Lower leg skin (tissue), 4 donors: ENCODE measurements around the gene UBAC2. TPM values are rescaled to one million over a fixed set of nuclear protein-coding genes. Genes with fewer than 3 reads are reported as not detected.

Experiments
- DNase-seq, 2 donors: peaks; one replicate each; pipeline ENCODE4 v3.0.0-alpha.2; 2019; ENCODE audit warnings: low spot score in 2 of 2
- H3K4me3 ChIP-seq: fragments of 200-600 bp; sonication (generic); 2 replicates; pipeline ENCODE4 v1.5.1; 2017; ENCODE audit warnings: mild to moderate bottlenecking, low read depth; ENCODE audit not compliant: poor library complexity, severe bottlenecking
- POLR2A ChIP-seq, 2 donors: fragments of 450-650 bp; IDR thresholded peaks; one replicate each; pipeline ENCODE4 v1.6.1; 2016 to 2017; ENCODE audit warnings: antibody characterized with exemption in 2 of 2, mild to moderate bottlenecking in 1 of 2, moderate library complexity in 1 of 2
- WGBS, 2 donors: methylation state at CpG; one replicate each; pipeline ENCODE4 v1.1.5; 2018; 5-methylcytosine and 5-hydroxymethylcytosine counted together
- intact Hi-C: fragments of 100-400 bp; cut with DNase I; formaldehyde crosslinking; loops from one replicate; pipeline ENCODE4 v1.15.0; 2023; ENCODE audit warnings: low total_unique reads
- total RNA-seq, 4 donors: library from RNA; depleted of rRNA; stranded (reverse); fragments of >200 nt; gene quantifications; one replicate each; pipeline ENCODE4 v1.1.0, GENCODE V29; 2016
- TF ChIP-seq, protein P1 (sequence below), 3 donors: fragments of 450-650 bp; IDR thresholded peaks; one replicate each; pipeline ENCODE4 v1.5.1; 2016; ENCODE audit warnings: antibody characterized with exemption in 3 of 3, mild to moderate bottlenecking in 3 of 3, moderate library complexity in 2 of 3

Gene UBAC2
- total RNA-seq, 4 donors from 2014 or later: 94.8 to 125 (median 106) TPM

DNA sequence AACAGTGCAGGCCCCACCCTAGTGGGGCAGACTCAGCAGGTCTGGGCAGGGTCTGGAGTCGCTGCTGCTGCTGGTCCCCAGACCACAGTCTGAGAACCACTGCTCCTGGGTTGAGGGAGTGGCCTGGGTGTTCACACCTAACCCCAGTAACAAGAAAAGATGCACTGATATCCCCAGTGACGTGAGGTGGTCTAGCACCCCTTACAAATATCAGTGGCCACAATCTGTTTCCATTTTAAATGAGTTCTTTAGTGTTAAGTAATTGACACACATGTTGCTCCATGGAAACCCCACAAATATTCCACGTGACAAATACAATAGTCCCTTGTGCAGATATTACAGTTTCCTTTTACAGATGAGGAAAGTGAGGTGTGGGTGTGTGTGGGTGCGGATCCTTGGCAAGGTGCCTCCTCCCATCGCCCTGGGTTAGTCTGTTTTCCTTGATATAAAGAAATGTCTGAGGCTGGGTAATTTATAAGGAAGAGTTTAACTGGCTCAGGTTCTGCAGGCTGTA lies 202.9 kb downstream of the UBAC2 start:
- DNase-seq: peak in 1 of 2 donors; percentile 77
- no peak for TF ChIP-seq POLR2A (IDR thresholded peaks at IDR 0.05)
- TF ChIP-seq, protein P1, sequence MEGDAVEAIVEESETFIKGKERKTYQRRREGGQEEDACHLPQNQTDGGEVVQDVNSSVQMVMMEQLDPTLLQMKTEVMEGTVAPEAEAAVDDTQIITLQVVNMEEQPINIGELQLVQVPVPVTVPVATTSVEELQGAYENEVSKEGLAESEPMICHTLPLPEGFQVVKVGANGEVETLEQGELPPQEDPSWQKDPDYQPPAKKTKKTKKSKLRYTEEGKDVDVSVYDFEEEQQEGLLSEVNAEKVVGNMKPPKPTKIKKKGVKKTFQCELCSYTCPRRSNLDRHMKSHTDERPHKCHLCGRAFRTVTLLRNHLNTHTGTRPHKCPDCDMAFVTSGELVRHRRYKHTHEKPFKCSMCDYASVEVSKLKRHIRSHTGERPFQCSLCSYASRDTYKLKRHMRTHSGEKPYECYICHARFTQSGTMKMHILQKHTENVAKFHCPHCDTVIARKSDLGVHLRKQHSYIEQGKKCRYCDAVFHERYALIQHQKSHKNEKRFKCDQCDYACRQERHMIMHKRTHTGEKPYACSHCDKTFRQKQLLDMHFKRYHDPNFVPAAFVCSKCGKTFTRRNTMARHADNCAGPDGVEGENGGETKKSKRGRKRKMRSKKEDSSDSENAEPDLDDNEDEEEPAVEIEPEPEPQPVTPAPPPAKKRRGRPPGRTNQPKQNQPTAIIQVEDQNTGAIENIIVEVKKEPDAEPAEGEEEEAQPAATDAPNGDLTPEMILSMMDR (IDR thresholded peaks at IDR 0.05): no peak
- 41 to 55% methylated on average over 5 of the region's 5 CpGs for WGBS, 2 donors

DNA sequence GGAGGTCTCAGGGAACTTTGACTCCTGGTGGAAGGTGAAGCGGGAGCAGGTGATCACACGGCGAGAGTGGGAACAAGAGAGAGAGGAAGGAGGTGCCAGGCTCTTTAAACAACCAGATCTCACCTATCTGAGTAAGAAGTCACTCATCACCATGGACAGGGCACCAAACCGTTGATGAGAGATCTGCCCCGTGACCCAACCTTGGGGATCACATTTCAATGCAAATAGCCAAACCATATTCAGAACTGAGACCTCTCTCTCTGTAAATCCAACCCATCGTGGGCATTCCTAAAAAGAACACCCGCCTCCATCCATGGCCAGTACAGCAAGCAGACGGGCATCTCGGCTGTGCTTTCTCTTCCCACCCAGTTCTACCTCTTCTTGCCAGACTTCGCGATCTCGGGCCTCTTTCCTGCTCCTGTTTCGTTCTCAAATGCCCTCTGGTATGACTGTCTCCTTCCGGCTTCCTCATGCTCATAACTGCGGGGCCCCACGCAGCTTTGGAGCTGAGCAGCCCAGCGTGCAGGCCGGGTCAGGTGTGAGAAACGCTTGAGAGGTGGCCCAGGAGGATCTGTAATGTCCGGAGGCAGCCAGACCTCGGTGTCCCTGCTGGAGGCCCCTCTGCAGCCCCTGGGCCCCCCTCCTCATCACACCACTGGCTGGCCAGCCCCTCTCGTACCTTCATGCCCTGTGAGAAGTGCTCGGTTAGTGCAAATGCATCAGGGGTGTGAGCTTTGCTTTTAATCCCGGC lies 203.5 kb downstream of the UBAC2 start:
- no peak overlapping the region for H3K4me3 ChIP-seq
- peak in 1 of 2 donors; percentile 75 for DNase-seq
- TF ChIP-seq POLR2A (IDR thresholded peaks at IDR 0.05): no peak
- TF ChIP-seq, protein P1 (IDR thresholded peaks at IDR 0.05): no peak
- 64 to 65% methylated on average over 24 of the region's 24 CpGs for WGBS, 2 donors
- intact Hi-C loops: no loop called here

More for the DNA sequence above, 202.9 kb downstream of the UBAC2 start:
- intact Hi-C loops: no loop called here
- no peak overlapping the region for H3K4me3 ChIP-seq

DNA sequence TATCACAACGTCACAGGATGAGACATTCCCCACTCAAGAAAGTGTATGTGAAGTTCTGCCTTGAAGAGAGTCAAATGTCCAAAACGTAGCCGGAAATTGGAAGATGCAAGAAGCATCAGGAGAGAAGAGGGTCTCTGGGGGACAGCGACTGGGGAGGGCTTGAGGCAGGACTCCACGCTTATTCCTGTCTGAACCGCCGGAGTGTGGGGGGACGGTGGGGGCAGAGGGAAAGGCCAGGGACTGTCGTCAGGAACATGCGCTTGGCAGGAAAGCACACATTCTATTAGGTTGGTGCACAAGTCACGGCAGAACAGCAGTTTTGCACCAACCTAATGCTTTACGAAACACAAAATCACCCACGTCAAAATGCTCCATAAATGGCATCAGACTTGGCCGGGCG lies 205.3 kb downstream of the UBAC2 start:
- WGBS, 2 donors: 87 to 91% methylated on average over 15 of the region's 15 CpGs
- DNase-seq: peak in 1 of 2 donors; percentile 59
- TF ChIP-seq, protein P1 (IDR thresholded peaks at IDR 0.05): no peak
- no peak for TF ChIP-seq POLR2A (IDR thresholded peaks at IDR 0.05)
- intact Hi-C loops: no loop called here
- H3K4me3 ChIP-seq: no peak overlapping the region

DNA sequence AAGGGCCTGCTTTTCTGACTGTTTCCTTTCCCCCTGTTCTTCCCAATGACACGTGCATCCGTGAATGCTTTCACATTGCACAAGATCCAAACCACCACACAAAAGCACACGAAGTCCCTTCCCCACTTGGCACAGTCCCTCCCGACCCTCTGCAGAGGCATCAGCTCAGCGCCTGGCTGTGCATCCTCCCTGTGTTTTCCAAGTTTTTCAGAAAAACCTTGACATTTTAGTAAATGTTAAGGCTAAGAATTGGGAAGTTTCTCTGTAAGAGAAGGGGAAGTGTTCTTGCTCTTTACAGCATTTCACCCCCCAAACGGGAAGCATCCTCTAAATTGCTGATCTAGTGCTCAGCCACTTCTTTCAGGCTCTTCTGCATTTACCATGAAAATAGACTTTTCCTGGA lies 206.1 kb downstream of the UBAC2 start:
- TF ChIP-seq, protein P1 (IDR thresholded peaks at IDR 0.05): no peak
- peak in 1 of 2 donors; percentile 83 for DNase-seq
- 39 to 45% methylated on average over 6 of the region's 6 CpGs for whole genome bisulfite sequencing, 2 donors
- intact Hi-C loops: no loop called here
- H3K4me3 ChIP-seq: no peak overlapping the region

DNA sequence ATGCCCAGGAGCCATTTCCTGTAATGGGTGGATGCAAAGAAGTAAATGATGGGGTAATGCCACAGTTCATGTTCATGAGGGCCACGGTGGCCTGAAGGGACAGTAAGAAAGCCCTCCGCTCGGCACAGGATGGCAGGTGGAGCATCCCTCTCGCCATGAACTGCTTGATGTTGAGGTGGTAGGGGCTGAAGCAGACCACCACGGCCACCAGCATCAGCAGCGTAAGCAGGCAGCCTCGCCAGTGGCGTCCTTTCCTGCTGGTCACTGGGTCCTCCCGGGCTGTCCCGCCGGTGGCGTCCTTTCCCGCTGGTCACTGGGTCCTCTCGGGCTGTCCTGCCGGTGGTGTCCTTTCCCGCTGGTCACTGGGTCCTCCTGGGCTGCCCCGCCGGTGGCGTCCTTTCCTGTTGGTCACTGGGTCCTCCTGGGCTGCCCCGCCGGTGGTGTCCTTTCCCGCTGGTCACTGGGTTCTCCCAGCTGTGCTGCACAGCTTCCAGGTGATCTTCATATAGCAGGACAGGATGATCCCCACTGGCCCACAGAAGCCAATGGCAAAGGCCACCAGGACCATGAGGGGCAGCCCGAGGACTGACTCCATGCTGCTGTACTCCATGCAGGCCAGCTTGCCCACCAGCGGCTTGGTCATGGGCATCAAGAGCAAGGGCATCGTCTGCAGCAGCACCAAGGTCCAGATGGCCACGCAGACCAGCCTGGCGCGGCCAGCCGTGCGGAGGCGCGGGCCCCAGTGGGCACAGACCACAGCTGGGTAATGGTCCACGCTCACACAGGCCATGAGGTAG lies 207.4 kb downstream of the UBAC2 start:
- TF ChIP-seq, protein P1 (IDR thresholded peaks at IDR 0.05): no peak
- no peak for TF ChIP-seq POLR2A (IDR thresholded peaks at IDR 0.05)
- WGBS, 2 donors: 89 to 91% methylated on average over 16 to 22 of the region's 33 CpGs
- H3K4me3 ChIP-seq: no peak overlapping the region
- peak in 1 of 2 donors; percentile 70 for DNase-seq
- intact Hi-C loops: no loop called here
